Measurements from ENCODE around the gene ZBTB20. TPM values are rescaled to one million over a fixed set of nuclear protein-coding genes. Genes with fewer than 3 reads are reported as not detected.

The ZBTB20 gene
- polyA plus RNA-seq, 1 donor from 2014 or later = 4.8 TPM

GRCh38 chr3:115072265-115073021, 74.6 kb downstream of the ZBTB20 start:
- Histone ChIP-seq H2AFZ (ENCODE audit: low read depth, low read length) (no peak overlapping the region), H3K9me3 (ENCODE audit: low read length) (no peaks in the 10 kb centered on the region), H3K79me2 (replicated peaks; ENCODE audit: insufficient read depth, low read length) (no peaks in the 10 kb centered on the region), H3K4me3 (ENCODE audit: low read length) (no peak overlapping the region), H3K9me2 (ENCODE audit: insufficient read depth, low read length) (no peaks in the 10 kb centered on the region), H3K27me3 (ENCODE audit: insufficient read depth, low read depth, low read length) (no peaks in the 10 kb centered on the region), H3F3A (ENCODE audit: insufficient read depth, low read length, poor library complexity, severe bottlenecking) (no peaks in the 10 kb centered on the region), H3K36me3 (ENCODE audit: insufficient read depth, low read length) (no peaks in the 10 kb centered on the region), H3K4me2 (ENCODE audit: low read length) (no peak overlapping the region), H3K27ac (ENCODE audit: low read length) (no peak overlapping the region), H3K9ac (ENCODE audit: low read length) (no peak overlapping the region), H4K20me1 (ENCODE audit: insufficient read depth) (no peaks in the 10 kb centered on the region)
- TF ChIP-seq MXI1 (conservative IDR thresholded peaks at IDR 0.05; ENCODE audit: poor library complexity, severe bottlenecking) (no peak), POLR2AphosphoS5 (IDR thresholded peaks at IDR 0.05) (no peak), CTCF (IDR thresholded peaks at IDR 0.05; ENCODE audit: poor library complexity, severe bottlenecking) (no peak), SMC3 (conservative IDR thresholded peaks at IDR 0.05; ENCODE audit: poor library complexity) (no peak), RAD21 (conservative IDR thresholded peaks at IDR 0.05) (no peak), EZH2 (IDR thresholded peaks at IDR 0.05; ENCODE audit: borderline replicate concordance, insufficient read depth, low read length, poor library complexity, severe bottlenecking) (no peak), REST (IDR thresholded peaks at IDR 0.05; ENCODE audit: borderline replicate concordance) (no peak), EP300 (conservative IDR thresholded peaks at IDR 0.05; ENCODE audit: poor library complexity, severe bottlenecking) (no peak), TAF1 (IDR thresholded peaks at IDR 0.05; ENCODE audit: low read depth) (no peak)

- Histone ChIP-seq H3K27ac (ENCODE audit: low read length) (no peak overlapping the region), H2AFZ (ENCODE audit: low read depth, low read length) (no peak overlapping the region), H3K4me3 (ENCODE audit: low read length) (no peak overlapping the region)
Measured at GRCh38 chr3:115071601-115072000, 75.5 kb downstream of the ZBTB20 start.

More at GRCh38 chr3:115071601-115072000, 75.5 kb downstream of the ZBTB20 start:
- no peaks in the 10 kb centered on the region for H3K36me3 ChIP-seq (ENCODE audit: insufficient read depth, low read length)
- H3K9ac ChIP-seq (ENCODE audit: low read length) = no peak overlapping the region
- H3K4me2 ChIP-seq (ENCODE audit: low read length) = no peak overlapping the region
- H4K20me1 ChIP-seq (ENCODE audit: insufficient read depth) = no peaks in the 10 kb centered on the region
- H3K9me2 ChIP-seq (ENCODE audit: insufficient read depth, low read length) = no peaks in the 10 kb centered on the region
- no peak for TF ChIP-seq EZH2 (IDR thresholded peaks at IDR 0.05; ENCODE audit: borderline replicate concordance, insufficient read depth, low read length, poor library complexity, severe bottlenecking)
- TF ChIP-seq POLR2AphosphoS5 (IDR thresholded peaks at IDR 0.05) = no peak
- TF ChIP-seq RAD21 (conservative IDR thresholded peaks at IDR 0.05) = no peak
- no peak for TF ChIP-seq CTCF (IDR thresholded peaks at IDR 0.05; ENCODE audit: poor library complexity, severe bottlenecking)
- no peak for TF ChIP-seq REST (IDR thresholded peaks at IDR 0.05; ENCODE audit: borderline replicate concordance)
- TF ChIP-seq EP300 (conservative IDR thresholded peaks at IDR 0.05; ENCODE audit: poor library complexity, severe bottlenecking) = no peak
- TF ChIP-seq TAF1 (IDR thresholded peaks at IDR 0.05; ENCODE audit: low read depth) = no peak
- no peak for TF ChIP-seq SMC3 (conservative IDR thresholded peaks at IDR 0.05; ENCODE audit: poor library complexity)
- TF ChIP-seq MXI1 (conservative IDR thresholded peaks at IDR 0.05; ENCODE audit: poor library complexity, severe bottlenecking) = no peak
- no peaks in the 10 kb centered on the region for H3F3A ChIP-seq (ENCODE audit: insufficient read depth, low read length, poor library complexity, severe bottlenecking)
- no peaks in the 10 kb centered on the region for H3K79me2 ChIP-seq (replicated peaks; ENCODE audit: insufficient read depth, low read length)
- no peaks in the 10 kb centered on the region for H3K27me3 ChIP-seq (ENCODE audit: insufficient read depth, low read depth, low read length)
- no peaks in the 10 kb centered on the region for H3K9me3 ChIP-seq (ENCODE audit: low read length)

Data from neural cell (in vitro differentiated cells).